Activated naive CD4-positive, alpha-beta T cell treated with anti-CD3 and anti-CD28 coated beads, Interleukin-2, amount 50 U/mL, for 24 hours (primary cell): ENCODE data around the gene ABCA7.

Experiments
- H3K27ac Mint-ChIP-seq: one replicate; pipeline ENCODE4 v1.8.0; 2021; ENCODE audit warnings: mild to moderate bottlenecking, mixed read lengths
- H3K27me3 Mint-ChIP-seq: one replicate; pipeline ENCODE4 v1.8.0; 2021; ENCODE audit warnings: mixed read lengths
- H3K36me3 Mint-ChIP-seq: one replicate; pipeline ENCODE4 v1.8.0; 2021; ENCODE audit warnings: mixed read lengths
- H3K4me1 Mint-ChIP-seq: one replicate; pipeline ENCODE4 v1.8.0; 2021; ENCODE audit warnings: mixed read lengths
- H3K4me3 Mint-ChIP-seq: one replicate; pipeline ENCODE4 v1.8.0; 2021; ENCODE audit warnings: mild to moderate bottlenecking, mixed read lengths
- H3K9me3 Mint-ChIP-seq: one replicate; pipeline ENCODE4 v1.8.0; 2021; ENCODE audit warnings: mixed read lengths

Gene ABCA7

DNA sequence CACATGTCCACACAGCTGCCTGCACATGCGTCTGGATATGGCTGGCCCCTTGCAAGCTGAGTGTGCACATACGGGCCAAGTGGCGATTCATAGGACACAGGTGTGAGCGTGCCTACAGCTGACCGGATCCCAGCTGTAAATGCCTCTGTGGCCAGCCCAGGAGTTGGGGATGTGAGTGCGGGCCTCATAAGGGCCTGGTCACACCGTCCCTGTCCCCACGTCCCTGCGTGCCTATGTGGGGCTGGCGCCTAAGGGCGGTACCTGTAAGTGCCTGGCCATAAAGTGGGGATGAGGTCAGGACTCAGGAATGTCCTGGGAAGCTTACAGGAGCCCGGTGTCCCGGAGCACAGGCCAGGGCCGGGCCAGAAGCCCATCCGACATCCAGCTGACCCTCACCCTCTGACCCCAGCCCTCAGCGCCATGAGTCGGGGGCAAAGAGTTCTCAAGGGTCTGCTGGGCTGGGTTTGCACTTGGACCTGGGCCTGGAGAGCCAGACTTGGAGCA lies 25.8 kb downstream of the ABCA7 start:
- H3K27me3 Mint-ChIP-seq, result no peaks in the 10 kb centered on the region
- H3K36me3 Mint-ChIP-seq, result peaks cover 3% of the 10 kb centered on the region
- peaks cover 39% of the 10 kb centered on the region for H3K4me1 Mint-ChIP-seq
- no peak overlapping the region for H3K27ac Mint-ChIP-seq
- no peaks in the 10 kb centered on the region for H3K9me3 Mint-ChIP-seq
- H3K4me3 Mint-ChIP-seq, result peak overlapping the region; percentile 30

- H3K27ac Mint-ChIP-seq, result no peak overlapping the region
- H3K9me3 Mint-ChIP-seq, result no peaks in the 10 kb centered on the region
- peak overlapping the region; percentile 60 for H3K4me3 Mint-ChIP-seq
- peaks cover 39% of the 10 kb centered on the region for H3K4me1 Mint-ChIP-seq
- no peaks in the 10 kb centered on the region for H3K27me3 Mint-ChIP-seq
- peaks cover 3% of the 10 kb centered on the region for H3K36me3 Mint-ChIP-seq
Observed at GRCh38 chr19:1066251-1066747, 26.4 kb downstream of the ABCA7 start.

- no peaks in the 10 kb centered on the region for H3K27me3 Mint-ChIP-seq
- peaks cover 3% of the 10 kb centered on the region for H3K36me3 Mint-ChIP-seq
- H3K27ac Mint-ChIP-seq, result peak within 1 kb of the TSS; percentile 70
- H3K9me3 Mint-ChIP-seq, result no peaks in the 10 kb centered on the region
- H3K4me1 Mint-ChIP-seq, result peaks cover 43% of the 10 kb centered on the region
- peak within 1 kb of the TSS; percentile 82 for H3K4me3 Mint-ChIP-seq
Observed at GRCh38 chr19:1066748-1067340, 26.9 kb downstream of the ABCA7 start, which contains the start of gene ARHGAP45. Gene ARHGAP45, plus strand, starts transcription at chr19:1067167. Its CDS starts 239 bp downstream, at chr19:1067406.

DNA sequence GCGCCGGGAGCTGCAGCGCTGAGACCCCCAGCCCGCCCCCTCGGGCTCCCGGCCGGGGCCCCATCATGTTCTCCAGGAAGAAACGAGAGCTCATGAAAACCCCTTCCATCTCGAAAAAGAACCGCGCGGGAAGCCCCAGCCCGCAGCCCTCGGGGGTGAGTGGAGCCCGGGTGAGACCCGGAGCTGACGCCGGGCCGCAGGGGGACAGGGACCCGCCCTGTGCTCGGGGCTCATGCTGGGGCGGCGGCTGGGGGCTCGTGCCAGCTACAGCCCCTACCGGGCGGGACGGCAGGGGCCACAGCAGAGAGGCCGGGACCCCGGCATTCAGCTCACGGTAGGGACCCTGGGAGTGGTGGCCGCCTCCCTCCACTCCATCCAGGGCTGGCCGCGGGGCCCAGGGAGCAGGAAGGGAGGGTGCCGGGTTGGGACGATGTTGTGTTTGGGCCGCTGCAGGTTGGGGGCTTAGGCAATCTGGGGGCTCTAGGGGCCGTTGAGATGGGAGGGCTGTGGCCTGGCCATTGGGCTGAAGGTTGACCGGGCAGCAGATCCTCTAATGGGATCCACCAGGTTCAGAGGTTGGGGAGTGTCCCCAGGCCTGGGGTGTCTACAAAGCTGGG lies 27.5 kb downstream of the ABCA7 start:
- H3K9me3 Mint-ChIP-seq, result no peaks in the 10 kb centered on the region
- H3K36me3 Mint-ChIP-seq, result peaks cover 5% of the 10 kb centered on the region
- H3K27me3 Mint-ChIP-seq, result no peaks in the 10 kb centered on the region
- peaks cover 49% of the 10 kb centered on the region for H3K4me1 Mint-ChIP-seq
- peak overlapping the region; percentile 70 for H3K27ac Mint-ChIP-seq
- peak overlapping the region; percentile 82 for H3K4me3 Mint-ChIP-seq

- Mint-ChIP-seq H3K9me3 (no peaks in the 10 kb centered on the region), H3K27me3 (no peaks in the 10 kb centered on the region), H3K4me3 (peak overlapping the region; percentile 82), H3K36me3 (peaks cover 5% of the 10 kb centered on the region), H3K4me1 (peaks cover 58% of the 10 kb centered on the region), H3K27ac (peak overlapping the region; percentile 96)
Observed at GRCh38 chr19:1068009-1069001, 28.4 kb downstream of the ABCA7 start.

- H3K36me3 Mint-ChIP-seq, result peaks cover 5% of the 10 kb centered on the region
- H3K4me1 Mint-ChIP-seq, result peaks cover 60% of the 10 kb centered on the region
- peak overlapping the region; percentile 82 for H3K4me3 Mint-ChIP-seq
- H3K27ac Mint-ChIP-seq, result peak overlapping the region; percentile 96
- no peaks in the 10 kb centered on the region for H3K9me3 Mint-ChIP-seq
- no peaks in the 10 kb centered on the region for H3K27me3 Mint-ChIP-seq
Observed at GRCh38 chr19:1069009-1069779, 29.3 kb downstream of the ABCA7 start.

GRCh38 chr19:1070576-1070930 lies 30.6 kb downstream of the ABCA7 start:
- H3K36me3 Mint-ChIP-seq, result peaks cover 6% of the 10 kb centered on the region
- H3K27me3 Mint-ChIP-seq, result no peaks in the 10 kb centered on the region
- H3K4me1 Mint-ChIP-seq, result peaks cover 52% of the 10 kb centered on the region
- no peak overlapping the region for H3K27ac Mint-ChIP-seq
- H3K4me3 Mint-ChIP-seq, result peak overlapping the region; percentile 39
- no peaks in the 10 kb centered on the region for H3K9me3 Mint-ChIP-seq

DNA sequence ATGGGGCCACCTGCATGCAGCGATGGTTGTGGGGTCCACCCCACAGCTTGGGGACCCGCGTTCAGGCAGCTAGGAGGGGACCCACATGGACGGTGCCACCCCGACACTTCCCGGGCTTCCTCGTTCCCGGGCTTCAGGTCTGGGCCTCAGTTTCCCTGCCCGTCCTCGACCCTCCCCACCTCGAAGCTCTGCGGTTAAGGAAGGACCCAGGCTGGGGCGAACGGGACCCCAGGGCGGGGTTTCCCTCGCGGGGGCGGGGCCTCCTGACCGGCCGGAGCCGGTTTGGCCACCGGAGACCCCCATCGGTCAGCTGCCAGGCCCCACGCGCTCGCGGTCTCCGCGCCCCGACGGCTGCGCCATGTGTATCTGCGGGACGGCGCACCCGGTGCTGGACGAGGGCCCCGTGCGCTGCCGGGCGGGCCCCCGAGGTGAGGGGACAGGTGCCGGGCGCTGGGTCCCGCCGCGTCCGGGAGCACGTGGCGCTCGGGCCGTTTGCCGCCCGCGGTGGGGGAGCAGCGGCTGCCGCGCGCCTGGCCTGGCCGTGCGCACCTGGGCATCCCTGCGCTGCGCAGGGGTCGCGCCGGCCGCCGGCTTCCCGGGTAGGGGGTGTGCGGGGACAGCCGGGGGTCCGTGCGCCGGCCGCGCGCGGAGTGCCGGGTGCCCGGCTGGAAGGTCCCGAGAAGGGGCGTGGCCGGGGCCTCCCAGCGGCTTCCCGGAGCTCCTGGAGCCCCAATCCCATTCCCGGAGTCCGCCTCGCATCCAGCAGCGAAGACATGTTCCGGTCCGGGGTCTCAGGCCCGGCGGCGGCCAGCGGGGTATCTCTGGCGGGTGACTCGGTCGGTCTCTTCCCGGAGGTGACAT lies 31.3 kb downstream of the ABCA7 start:
- Mint-ChIP-seq H3K27me3 (no peaks in the 10 kb centered on the region), H3K4me3 (peak overlapping the region; percentile 83), H3K9me3 (no peaks in the 10 kb centered on the region), H3K4me1 (peaks cover 52% of the 10 kb centered on the region), H3K27ac (peak overlapping the region; percentile 92), H3K36me3 (peaks cover 8% of the 10 kb centered on the region)

DNA sequence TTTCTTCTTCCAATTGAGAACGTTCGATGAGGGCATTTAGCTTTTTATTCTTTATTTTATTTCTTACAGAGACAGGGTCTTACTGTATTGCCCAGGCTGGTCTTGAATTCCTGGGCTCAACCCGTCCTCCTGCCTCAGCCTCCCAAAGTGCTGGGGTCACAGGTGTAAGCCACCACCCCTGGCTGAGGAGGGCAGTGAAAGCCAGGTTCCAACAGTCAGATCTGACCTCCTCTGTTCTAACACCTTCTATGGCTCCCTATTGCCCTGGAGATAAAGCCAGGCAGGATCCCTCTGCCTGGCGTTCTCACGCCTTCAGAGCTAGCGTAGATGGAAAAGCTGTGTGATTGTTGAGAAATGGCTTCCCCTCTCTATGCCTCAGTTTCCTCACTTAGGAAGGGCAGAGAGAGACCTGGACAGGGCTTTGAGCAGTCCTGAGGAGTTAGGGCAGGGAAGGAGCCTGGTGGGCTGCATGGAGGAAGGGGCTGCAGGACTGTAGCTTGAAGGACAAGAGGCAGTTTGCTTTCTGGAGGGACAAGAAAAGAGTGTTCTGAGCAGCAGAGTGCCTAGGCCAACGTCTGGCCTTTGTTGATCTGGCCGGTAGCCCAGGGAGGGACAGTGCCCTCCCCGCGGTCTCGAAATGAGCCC lies 32.6 kb downstream of the ABCA7 start:
- Mint-ChIP-seq H3K9me3 (no peaks in the 10 kb centered on the region), H3K27me3 (no peaks in the 10 kb centered on the region), H3K4me1 (peaks cover 58% of the 10 kb centered on the region), H3K27ac (peak overlapping the region; percentile 92), H3K4me3 (peak overlapping the region; percentile 83), H3K36me3 (peaks cover 8% of the 10 kb centered on the region)

DNA sequence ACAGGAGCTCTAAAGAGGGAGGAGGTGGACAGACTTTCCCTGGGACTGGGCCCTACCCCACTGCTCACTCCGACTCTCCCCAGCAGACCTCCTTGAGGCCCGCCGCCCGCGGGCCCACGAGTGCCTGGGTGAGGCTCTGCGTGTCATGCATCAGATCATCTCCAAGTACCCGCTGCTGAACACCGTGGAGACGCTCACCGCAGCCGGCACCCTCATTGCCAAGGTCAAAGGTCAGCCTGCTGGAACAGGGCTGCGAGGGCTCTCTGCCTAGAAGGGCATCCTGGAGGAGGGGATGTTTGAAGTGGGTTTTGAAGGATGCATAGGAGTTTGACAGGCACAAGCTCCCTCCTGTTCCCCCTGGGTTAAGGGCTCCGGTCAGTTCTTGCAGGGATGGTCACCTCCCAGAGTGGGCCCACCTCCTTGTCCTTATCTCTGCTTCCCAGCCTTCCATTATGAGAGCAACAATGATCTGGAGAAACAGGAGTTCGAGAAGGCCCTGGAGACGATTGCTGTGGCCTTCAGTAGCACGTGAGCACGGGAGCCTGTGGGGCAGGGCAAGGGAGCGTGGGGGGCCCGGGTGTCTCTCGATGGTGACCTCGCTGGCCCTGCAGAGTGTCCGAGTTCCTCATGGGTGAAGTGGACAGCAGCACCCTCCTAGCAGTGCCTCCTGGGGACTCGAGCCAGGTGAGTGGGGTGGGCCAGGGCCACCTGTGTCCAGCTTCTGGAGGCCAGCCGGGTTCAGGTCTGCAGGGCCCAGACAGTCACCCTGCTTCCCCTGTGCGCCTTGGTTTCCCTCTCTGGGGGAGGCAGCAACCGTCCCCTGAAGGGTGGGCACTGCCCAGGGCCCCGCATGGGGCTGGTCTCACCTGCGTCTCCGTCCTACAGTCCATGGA lies 33.4 kb downstream of the ABCA7 start:
- Mint-ChIP-seq H3K27me3 (no peaks in the 10 kb centered on the region), H3K36me3 (peaks cover 8% of the 10 kb centered on the region), H3K27ac (peak overlapping the region; percentile 77), H3K9me3 (no peaks in the 10 kb centered on the region), H3K4me1 (peaks cover 62% of the 10 kb centered on the region), H3K4me3 (peak overlapping the region; percentile 54)

DNA sequence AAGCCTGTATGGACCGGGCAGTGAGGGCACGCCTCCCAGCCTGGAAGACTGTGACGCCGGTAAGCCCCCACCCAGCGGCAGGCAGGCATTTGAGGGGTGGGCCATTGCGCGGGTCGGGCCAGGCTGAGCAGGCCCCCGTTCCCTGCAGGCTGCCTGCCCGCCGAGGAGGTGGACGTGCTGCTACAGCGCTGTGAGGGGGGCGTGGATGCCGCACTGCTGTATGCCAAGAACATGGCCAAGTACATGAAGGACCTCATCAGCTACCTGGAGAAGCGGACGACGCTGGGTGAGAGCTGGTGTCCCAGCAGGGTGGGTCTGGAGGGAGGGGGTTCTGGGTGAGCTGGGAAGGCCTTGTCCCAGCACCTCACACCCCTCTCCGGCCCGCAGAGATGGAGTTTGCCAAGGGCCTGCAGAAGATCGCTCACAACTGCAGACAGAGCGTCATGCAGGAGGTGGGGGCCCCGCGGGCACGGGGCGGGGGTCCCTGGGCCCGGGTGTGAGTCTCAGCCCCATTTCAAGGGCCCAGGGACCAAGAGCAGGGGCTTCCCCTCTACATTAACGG lies 34.1 kb downstream of the ABCA7 start:
- Mint-ChIP-seq H3K27me3 (no peaks in the 10 kb centered on the region), H3K4me1 (peaks cover 56% of the 10 kb centered on the region), H3K36me3 (peaks cover 5% of the 10 kb centered on the region)

GRCh38 chr19:1074544-1075283 lies 34.8 kb downstream of the ABCA7 start:
- Mint-ChIP-seq H3K4me1 (peaks cover 54% of the 10 kb centered on the region), H3K4me3 (no peak overlapping the region), H3K27ac (peak overlapping the region; percentile 87), H3K36me3 (peaks cover 5% of the 10 kb centered on the region), H3K9me3 (no peaks in the 10 kb centered on the region), H3K27me3 (no peaks in the 10 kb centered on the region)

More for the DNA sequence above, 34.1 kb downstream of the ABCA7 start:
- Mint-ChIP-seq H3K9me3 (no peaks in the 10 kb centered on the region), H3K4me3 (peak overlapping the region; percentile 65), H3K27ac (peak overlapping the region; percentile 62)
